Effector memory CD4-positive, alpha-beta T cell (primary cell): ENCODE data around the gene MSI2.

Source experiments
- DNase-seq, 3 donors: peaks; one replicate each; pipeline ENCODE4 v3.0.0-alpha.2; 2020
- H3K27ac ChIP-seq: 2 replicates; pipeline ENCODE4 v1.7.0; 2013; ENCODE audit warnings: mild to moderate bottlenecking, low read length, moderate library complexity; ENCODE audit not compliant: insufficient read depth, poor library complexity, severe bottlenecking
- H3K27me3 ChIP-seq: replicated peaks from 2 replicates; pipeline ENCODE4 v1.7.0; 2013; ENCODE audit warnings: mild to moderate bottlenecking, low read length; ENCODE audit not compliant: insufficient read depth, control insufficient read depth, poor library complexity, severe bottlenecking
- H3K36me3 ChIP-seq: 2 replicates; pipeline ENCODE4 v1.7.0; 2013; ENCODE audit warnings: mild to moderate bottlenecking, low read length, moderate library complexity; ENCODE audit not compliant: control insufficient read depth, insufficient read depth
- H3K4me1 ChIP-seq: 2 replicates; pipeline ENCODE4 v1.7.0; 2013; ENCODE audit warnings: low read length, mild to moderate bottlenecking; ENCODE audit not compliant: control insufficient read depth, insufficient read depth, poor library complexity, severe bottlenecking
- H3K4me3 ChIP-seq: 2 replicates; pipeline ENCODE4 v1.7.0; 2013; ENCODE audit warnings: low read length, low read depth, mild to moderate bottlenecking; ENCODE audit not compliant: insufficient read depth, poor library complexity, severe bottlenecking
- H3K9me3 ChIP-seq: 2 replicates; pipeline ENCODE4 v1.7.0; 2013; ENCODE audit warnings: mild to moderate bottlenecking, low read length, moderate library complexity; ENCODE audit not compliant: control insufficient read depth

MSI2 gene

DNA sequence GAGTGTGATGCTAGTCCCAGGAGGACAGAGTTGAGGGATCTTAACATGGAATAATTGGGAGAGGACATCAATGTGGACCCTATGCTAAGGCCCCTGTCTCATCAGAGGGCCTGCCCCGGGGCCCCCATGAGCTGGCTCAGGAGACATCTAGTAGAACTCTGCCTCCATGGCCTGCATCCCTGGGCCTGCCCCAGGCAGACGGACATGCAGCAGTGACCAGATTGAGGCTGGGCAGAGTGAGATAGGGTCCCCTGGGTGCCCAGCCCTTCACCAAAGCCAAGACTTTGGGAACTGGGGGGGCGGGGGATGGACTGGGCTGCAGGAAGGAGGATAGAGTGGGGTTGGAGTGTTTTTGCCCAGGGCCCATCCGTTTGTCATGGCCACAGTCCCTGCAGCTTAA lies 373.6 kb downstream of the MSI2 start:
- H3K27ac ChIP-seq: no peak overlapping the region
- H3K27me3 ChIP-seq: no peaks in the 10 kb centered on the region
- H3K4me3 ChIP-seq: no peak overlapping the region
- no peaks in the 10 kb centered on the region for H3K4me1 ChIP-seq
- DNase-seq: no peak
- H3K9me3 ChIP-seq: no peaks in the 10 kb centered on the region
- peaks cover 9% of the 10 kb centered on the region for H3K36me3 ChIP-seq

DNA sequence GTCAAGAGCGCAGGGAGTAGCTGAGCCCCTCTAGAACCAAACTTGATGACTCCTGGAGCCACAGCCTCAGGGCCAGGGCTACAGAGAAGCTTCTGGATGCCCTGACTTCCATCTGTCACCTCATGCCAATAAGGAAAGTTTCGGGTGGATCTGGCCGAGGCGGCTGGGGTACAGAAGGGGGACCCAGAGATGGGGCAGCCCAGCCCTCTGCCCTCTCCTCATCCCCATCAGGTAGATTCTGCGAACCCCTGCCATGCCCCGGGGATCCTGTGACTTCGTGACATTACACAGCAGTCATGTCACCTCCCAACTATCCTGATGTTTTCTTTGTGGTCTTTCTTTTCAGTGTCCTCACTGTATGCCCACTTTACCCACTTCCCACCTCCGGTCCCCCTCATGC lies 374.4 kb downstream of the MSI2 start:
- Histone ChIP-seq H3K27me3 (no peaks in the 10 kb centered on the region), H3K36me3 (peaks cover 9% of the 10 kb centered on the region), H3K27ac (no peak overlapping the region), H3K4me3 (no peak overlapping the region), H3K9me3 (no peaks in the 10 kb centered on the region), H3K4me1 (no peaks in the 10 kb centered on the region)
- DNase-seq: no peak

DNA sequence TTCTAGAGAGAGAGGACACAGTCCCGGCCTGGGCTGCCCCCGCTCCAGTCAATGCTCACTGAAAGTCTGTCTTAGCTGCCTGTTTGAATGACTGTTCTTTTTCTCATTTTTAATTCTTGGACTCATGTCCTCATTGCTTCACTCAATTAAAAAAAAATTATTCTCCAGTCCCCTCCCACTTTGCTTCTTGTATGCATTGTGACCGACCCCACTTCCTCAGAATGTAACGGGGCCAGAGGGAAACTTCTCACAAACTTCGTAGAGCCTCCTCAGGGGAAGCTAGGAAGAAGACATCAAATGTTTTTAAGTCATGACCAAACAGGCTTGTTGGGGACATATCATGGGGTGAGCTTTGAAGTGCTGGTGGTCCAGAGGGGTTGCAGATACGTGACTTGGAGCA lies 375.5 kb downstream of the MSI2 start:
- Histone ChIP-seq H3K27ac (no peak overlapping the region), H3K4me3 (no peak overlapping the region), H3K9me3 (no peaks in the 10 kb centered on the region), H3K4me1 (no peaks in the 10 kb centered on the region), H3K27me3 (no peaks in the 10 kb centered on the region), H3K36me3 (peaks cover 3% of the 10 kb centered on the region)
- DNase-seq: no peak

DNA sequence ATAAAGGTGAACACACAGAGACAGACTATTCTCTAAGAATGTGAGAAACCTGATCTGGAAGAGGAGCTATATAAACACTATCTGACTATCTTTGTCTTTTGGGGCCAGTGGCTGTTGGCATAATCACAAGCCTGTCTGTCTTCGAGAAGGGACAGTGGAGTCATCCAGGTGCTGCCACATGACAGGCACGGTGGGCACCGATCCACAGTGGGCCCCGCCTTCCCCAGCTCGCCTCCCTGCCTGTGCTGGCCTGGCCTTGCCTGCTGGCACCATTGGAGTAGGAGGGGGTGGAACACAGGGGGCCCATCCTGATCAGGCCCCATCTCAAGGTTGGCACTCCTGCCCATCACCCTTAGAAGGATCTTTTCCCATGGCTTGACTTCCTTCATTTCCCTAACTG lies 376.0 kb downstream of the MSI2 start:
- Histone ChIP-seq H3K4me1 (no peaks in the 10 kb centered on the region), H3K27me3 (no peaks in the 10 kb centered on the region), H3K4me3 (no peak overlapping the region), H3K36me3 (peaks cover 3% of the 10 kb centered on the region), H3K9me3 (no peaks in the 10 kb centered on the region), H3K27ac (no peak overlapping the region)
- no peak for DNase-seq

DNA sequence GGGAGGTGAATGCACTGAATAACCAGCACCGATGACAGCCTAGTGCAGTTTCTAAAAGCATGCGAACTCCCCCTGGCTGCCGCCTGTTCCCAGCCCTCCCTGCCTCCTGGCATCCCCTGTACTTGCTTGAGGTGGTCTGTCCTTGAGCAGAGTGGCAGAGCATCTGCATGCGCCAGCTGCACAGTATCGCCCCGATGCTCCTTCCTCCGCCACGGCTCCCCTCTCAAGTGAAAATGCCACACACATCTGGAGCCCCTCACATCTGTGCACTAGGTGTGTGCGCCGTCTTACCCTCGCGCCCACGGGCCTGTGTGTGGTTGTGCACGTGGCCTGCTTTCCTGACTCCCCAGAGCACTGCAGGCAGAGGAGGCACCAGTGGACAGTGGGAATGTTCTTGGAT lies 376.9 kb downstream of the MSI2 start:
- Histone ChIP-seq H3K4me3 (no peak overlapping the region), H3K27me3 (no peaks in the 10 kb centered on the region), H3K36me3 (peaks cover 3% of the 10 kb centered on the region), H3K27ac (no peak overlapping the region), H3K4me1 (no peaks in the 10 kb centered on the region), H3K9me3 (no peaks in the 10 kb centered on the region)
- no peak for DNase-seq

DNA sequence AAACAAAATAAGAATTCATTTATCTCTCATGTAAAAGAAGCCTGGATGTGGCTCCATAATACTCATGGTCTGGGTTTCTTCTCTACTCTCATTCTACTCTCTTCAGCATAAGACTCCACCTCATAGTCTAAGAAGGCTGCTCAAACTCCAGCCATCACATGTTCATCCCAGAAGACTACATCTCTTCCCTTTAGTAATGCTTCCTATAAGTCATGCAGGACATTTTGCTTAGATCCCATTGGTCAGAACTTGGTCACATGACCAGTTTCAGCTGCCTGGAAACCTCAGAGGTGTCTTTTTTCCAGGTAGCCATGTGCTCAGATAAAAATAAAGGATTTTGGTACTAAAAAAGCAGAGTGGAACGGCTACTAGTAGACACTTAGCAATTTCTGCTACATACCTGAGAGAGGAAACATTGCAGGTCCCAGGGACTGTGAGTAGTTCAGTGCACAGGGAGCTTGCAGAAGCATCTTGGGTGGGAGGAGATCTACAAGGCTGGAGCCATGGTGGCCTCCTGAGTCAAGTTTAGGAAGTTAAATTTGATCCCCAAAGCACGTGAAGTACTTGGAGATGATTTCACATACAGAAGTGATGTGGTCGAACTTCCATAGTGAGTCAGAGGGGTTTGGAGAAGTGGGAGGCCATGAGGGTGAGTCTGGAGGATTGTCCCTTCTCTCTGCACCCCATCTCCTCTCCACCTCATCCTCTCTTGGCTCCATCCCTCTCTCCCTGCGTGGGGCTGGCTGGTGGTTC lies 378.6 kb downstream of the MSI2 start:
- no peak overlapping the region for H3K4me3 ChIP-seq
- no peaks in the 10 kb centered on the region for H3K9me3 ChIP-seq
- H3K27me3 ChIP-seq: no peaks in the 10 kb centered on the region
- DNase-seq: no peak
- no peak overlapping the region for H3K27ac ChIP-seq
- no peaks in the 10 kb centered on the region for H3K36me3 ChIP-seq
- H3K4me1 ChIP-seq: no peaks in the 10 kb centered on the region

DNA sequence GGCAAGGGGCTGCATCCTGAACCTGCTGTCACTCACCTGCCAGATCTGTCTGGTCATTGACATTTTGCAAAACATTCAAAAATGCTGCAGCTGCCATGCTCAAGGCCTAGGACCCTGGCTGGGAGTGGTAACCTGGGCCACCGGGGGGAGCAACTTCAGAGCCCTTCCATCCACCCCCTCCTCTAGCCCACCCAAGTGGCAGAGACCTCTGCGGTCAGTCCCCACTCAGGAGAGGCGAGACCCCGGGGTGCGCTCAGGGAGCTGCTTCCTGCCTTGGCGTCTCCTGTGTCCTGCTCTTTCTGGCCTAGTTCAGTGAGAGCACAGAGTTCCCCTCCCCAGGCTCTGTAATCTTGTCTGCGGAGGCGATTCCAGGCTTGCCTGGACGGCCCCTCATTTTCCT lies 380.0 kb downstream of the MSI2 start:
- H3K4me3 ChIP-seq: no peak overlapping the region
- no peaks in the 10 kb centered on the region for H3K4me1 ChIP-seq
- H3K9me3 ChIP-seq: no peaks in the 10 kb centered on the region
- H3K36me3 ChIP-seq: no peaks in the 10 kb centered on the region
- H3K27ac ChIP-seq: no peak overlapping the region
- H3K27me3 ChIP-seq: no peaks in the 10 kb centered on the region
- DNase-seq: no peak

DNA sequence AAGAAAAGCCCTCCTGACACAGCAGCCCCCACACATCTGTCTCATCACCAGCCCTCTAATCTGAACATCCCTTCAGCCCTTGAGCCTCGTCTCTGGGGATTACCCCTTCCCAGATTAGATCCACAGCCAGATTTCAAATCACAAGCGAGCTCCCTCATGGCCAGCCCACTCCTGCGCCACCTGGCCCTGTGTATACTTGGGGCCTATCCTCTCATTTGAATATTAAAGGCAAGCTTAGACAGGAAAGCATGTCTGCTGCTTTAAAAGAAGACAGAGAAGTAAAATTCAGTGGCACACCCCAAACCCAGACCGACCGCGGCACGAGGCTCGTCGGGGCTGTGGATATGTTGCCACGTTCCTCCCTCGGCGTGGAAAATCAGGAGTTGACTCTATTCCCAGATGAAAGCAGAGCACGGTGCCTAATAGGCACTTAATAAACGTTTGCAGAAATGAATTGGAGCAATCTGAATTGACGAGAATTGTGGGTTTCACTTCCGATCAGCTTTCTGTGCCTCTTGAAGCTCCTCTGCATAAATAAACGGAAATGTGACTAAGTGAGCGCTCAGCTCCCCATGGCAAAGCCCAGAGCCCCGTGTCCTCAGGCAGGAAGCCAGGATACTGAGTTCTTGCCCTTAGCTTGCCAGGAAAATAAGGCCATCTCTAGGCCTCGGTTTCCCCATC lies 380.8 kb downstream of the MSI2 start:
- Histone ChIP-seq H3K9me3 (no peaks in the 10 kb centered on the region), H3K4me3 (no peak overlapping the region), H3K27me3 (no peaks in the 10 kb centered on the region), H3K36me3 (no peaks in the 10 kb centered on the region), H3K4me1 (no peaks in the 10 kb centered on the region), H3K27ac (no peak overlapping the region)
- DNase-seq: no peak

DNA sequence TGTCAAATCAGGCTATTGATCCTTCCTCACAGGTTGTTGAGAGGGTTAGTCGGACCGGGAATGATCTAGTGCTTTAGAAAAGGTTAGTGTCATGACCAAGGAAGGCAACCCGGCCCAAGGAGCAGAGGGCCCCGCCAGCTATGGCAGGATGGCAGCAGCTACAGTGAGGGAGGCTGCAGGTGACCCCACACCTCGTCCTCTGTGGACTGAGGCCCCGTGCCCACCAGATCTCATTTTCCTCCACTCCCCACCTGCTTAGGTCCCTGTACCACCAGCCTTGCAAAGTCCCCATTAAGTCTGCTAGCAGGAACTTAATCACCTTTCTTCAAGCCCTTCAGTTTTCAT lies 381.3 kb downstream of the MSI2 start:
- no peak overlapping the region for H3K27ac ChIP-seq

DNA sequence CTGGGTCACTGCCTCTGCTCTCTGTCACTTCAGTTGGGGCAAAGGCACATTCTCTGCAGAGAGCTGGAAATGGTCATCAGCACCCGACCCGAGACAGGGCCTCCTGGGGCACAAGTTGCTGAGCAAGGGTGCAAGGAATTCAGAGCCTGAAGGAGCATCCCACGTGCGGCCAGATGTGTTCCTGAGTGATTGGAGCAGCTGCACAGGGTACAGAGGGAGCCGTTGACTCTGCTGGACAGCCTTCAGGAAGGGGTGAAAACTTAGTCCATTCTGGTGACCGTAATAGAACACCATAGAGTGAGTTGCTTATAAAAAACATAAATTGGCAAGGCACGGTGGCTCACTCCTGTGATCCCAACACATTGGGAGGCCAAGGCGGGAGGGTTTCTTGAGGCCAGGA lies 382.0 kb downstream of the MSI2 start:
- H3K4me1 ChIP-seq: no peaks in the 10 kb centered on the region
- H3K36me3 ChIP-seq: peaks cover 4% of the 10 kb centered on the region
- no peak for DNase-seq

More for the DNA sequence above, 381.3 kb downstream of the MSI2 start:
- H3K27me3 ChIP-seq: no peaks in the 10 kb centered on the region
- no peaks in the 10 kb centered on the region for H3K4me1 ChIP-seq
- no peak overlapping the region for H3K4me3 ChIP-seq
- H3K9me3 ChIP-seq: no peaks in the 10 kb centered on the region
- DNase-seq: no peak
- H3K36me3 ChIP-seq: no peaks in the 10 kb centered on the region

More for the DNA sequence above, 382.0 kb downstream of the MSI2 start:
- no peaks in the 10 kb centered on the region for H3K27me3 ChIP-seq
- H3K27ac ChIP-seq: no peak overlapping the region
- H3K9me3 ChIP-seq: no peaks in the 10 kb centered on the region
- H3K4me3 ChIP-seq: no peak overlapping the region
